Activated gamma-delta T cell treated with anti-CD3 and anti-CD28 coated beads, Interleukin-2, amount 50 U/mL, for 16 hours (primary cell): ENCODE measurements around the gene ODAD3.
A peak's percentile ranks its signal among the peaks of the same experiment; 100 is the strongest.
"Not testable (repeated sequence)": the region's sequence is repeated elsewhere in the genome, so short reads cannot be mapped to it uniquely, and the experiment has no call there.

Experiments
- DNase-seq: peaks from one replicate; pipeline ENCODE4 v3.0.0-alpha.2; 2020; ENCODE audit warnings: low read depth

The ODAD3 gene

DNA sequence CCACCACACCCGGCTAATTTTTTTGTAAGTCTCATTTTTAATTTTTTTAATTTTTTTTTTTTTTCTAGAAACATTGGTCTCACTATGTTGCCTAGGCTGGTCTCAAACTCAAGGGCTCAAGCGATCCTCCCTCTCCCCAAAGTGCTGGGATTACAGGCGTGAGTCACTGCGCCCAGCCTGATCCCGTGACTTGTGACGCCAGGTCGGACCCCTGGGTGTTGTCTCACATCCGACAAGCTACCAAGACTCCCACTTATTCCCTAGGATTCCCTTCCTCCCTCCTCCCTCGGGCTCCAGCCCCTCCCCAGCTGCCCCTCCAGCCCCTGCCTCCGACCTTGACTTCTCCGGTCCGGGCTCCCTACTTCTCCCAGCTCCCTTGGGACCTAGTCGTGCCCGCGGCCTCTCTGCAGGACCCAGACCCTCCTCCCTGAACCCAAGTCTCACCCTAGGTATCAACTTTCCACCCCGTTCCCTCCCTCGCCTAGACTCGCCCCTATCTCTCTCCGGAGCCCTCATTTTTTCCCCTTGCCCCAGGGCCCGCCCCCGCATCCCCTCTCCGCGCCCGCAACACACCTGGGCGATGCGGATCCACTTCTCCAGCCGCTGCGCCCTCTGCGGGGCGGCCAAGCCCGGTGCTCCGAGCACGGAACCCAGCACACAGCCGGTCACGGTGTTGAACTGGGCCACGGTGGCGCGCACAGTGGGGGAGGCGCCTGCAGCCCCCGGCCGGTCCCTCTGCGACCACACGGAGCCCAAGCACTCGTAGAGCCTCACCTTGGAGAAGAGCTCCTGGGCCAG, 28.9 kb downstream of the ODAD3 start:
- no peak for DNase-seq

DNA sequence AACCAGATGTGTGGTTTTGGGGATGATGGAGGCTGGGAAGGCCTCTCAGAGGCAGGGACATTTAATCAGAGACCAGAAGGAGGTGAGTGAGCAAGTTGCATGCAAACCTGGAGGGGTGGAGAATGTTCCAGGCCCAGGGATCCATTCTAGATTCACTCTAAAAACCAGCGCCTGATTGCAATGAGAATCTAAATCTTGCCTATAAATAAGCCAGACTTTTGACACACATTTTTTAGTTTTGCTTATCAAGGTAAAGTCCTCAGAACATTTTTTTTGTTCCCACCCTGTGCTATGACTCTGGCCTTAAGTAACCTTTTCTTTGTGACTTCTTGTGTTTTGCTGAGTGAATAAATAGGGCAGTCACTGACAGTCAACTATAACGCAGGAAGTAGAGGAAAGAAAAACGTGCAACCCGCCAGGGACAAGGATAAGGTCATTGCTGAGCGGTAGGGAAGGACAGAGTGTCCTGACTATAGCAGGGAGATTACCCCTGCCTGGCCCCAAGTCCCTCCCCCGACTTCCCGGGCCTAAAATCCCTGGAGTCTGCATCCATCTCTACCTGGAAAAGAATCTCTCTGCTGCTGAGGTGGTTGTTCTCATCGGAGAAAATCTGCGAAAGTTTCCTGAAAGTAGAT, 30.2 kb downstream of the ODAD3 start:
- DNase-seq = no peak

DNA sequence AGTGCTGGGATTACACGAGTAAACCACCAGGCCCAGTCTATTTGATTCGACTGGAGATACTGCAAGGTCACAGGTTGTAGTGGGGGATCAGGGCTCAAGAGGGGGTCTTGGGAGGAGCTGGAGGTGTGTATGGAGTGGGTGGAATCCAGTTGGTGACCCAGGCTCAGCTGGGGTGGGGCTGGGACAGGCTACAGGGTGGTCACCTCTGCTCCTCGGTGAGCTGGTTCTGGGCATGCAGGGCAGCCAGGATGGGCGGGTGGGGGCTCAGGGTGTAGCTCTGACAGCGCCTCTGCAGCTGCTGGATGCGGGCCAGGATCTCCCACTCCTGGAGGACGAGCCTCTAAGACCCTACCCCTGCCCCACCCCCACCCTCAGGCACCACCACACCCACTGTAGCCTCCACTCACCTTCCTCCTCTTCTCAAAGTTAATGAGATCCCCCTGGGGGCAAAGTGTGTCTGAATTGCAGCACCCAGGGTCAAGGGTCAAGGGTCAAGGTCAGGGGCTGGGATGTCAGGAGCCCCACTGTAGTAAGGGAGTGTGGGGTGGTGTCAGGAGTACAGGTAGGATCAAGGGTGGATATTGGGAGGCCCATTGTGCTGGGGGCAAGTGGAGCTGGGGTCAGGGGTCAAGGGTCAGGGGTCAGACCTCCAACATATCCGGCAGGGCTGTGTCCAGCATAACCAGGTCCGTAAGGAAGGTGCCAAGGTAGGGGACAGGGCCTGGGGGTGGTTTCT, 32.9 kb downstream of the ODAD3 start:
- no peak for DNase-seq

DNA sequence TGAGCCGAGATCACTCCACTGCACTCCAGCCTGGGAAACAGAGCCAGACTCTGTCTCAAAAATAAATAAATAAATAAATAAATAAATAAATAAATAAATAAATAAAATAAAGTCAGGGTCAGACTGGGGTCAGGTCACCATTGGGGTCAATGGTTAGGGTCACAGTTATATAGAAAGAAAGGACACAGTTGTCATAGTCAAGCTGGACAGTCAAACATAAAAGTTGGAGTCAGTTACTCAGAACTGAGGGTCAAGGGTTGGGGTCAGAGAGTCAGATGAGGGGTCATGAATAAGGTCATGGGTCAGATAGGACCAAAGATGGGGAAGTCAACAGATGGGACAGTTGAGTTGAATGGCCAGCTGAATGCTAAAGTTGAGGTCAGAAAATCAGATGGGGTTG, 34.1 kb downstream of the ODAD3 start:
- DNase-seq = no peak

DNA sequence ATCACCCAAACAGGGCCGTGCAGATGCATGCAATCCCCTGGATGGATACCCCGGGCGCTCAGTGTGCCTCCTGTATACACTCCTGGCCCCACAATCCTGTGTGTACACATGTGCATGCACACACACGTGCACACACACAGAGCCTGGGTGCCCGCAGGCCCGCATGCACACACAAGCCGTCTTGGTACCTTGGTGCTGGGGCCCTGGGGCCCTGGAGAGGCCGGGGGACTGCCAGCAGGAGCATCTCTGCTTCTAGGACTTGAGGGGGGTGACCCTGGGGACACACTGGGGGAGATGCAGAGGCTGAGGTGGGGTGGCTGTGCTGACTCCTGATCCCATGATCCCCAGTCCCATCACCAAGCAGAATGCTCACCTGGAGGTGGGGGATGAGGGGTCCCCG, 35.3 kb downstream of the ODAD3 start:
- DNase-seq = no peak

DNA sequence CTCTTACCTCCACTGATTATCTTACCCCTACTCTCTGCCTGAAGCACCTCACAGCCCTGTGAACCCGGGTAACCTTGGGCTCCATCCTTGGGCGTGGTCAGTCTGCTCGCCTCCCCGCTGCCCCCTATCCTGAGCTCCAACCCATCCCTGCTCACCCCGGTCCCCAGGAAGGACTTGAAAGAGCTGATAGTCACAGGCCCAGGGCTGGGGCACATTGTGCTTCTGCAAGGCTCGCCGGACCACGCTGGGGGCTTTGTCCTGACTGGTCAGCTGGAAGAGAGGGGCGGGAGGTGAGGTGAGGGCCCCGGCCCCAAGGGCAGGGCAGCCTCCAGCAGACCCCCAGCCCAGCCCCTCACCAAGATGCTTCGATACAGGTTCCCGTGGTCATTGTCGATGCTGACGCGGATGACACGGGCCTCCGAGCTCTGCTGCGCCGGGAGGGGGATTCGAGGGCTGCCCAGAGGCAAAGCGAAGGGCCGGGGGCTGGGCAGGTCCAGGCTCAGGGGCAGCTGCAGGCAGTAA, 37.8 kb downstream of the ODAD3 start:
- no peak for DNase-seq

DNA sequence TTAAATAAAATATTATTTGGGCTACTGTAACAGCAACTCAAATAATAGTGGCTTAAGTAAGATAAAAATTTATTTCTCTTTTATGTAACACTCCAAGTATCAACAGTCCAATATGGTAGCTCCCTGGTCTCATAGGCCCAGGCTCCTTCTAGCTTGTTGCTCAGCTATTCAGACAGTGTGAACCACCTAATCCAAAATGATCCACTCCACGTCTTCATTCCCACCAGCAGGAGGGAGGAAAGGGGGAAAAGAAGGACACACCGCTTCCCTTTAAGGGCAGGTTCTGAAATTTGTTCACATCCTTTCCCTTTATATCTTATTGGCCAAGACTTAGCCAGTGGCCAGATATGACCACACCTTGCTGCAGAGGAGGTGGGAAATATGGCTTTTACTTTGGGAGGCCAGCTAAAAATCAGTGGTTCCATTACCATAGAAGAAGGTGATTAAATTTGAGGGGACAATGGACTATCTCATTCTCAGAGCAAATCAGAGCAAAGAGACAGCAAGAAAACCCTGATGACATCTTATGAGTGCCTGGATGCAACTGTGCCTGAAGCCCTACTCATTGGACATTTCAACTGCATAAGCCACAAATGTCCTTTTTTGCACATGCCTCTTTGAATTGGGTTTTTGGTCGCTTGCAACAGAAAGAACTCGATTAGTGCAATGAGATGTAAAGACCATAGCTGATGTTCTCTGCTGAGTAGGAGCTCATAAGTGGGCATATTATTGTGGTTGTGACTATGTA, 43.8 kb downstream of the ODAD3 start:
- no peak for DNase-seq

DNA sequence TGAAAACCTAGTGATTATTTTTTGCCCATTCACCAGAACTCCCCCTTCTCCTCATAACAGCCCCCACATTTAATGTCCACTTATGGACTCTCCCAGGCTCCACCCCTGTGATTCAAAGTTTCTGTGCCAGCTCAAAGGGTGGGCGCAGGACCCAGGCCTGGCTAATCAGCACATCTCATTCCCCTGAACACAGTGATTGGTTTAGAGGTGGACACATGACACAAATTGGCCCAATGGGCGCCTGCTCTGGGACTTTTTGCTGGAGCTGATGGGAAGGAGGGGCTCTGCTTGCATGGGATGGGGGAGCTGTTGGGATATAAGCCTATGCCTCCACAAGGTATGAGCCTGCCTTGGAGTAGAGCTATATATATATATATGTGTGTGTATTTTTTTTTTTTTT, 44.6 kb downstream of the ODAD3 start:
- DNase-seq = no peak

DNA sequence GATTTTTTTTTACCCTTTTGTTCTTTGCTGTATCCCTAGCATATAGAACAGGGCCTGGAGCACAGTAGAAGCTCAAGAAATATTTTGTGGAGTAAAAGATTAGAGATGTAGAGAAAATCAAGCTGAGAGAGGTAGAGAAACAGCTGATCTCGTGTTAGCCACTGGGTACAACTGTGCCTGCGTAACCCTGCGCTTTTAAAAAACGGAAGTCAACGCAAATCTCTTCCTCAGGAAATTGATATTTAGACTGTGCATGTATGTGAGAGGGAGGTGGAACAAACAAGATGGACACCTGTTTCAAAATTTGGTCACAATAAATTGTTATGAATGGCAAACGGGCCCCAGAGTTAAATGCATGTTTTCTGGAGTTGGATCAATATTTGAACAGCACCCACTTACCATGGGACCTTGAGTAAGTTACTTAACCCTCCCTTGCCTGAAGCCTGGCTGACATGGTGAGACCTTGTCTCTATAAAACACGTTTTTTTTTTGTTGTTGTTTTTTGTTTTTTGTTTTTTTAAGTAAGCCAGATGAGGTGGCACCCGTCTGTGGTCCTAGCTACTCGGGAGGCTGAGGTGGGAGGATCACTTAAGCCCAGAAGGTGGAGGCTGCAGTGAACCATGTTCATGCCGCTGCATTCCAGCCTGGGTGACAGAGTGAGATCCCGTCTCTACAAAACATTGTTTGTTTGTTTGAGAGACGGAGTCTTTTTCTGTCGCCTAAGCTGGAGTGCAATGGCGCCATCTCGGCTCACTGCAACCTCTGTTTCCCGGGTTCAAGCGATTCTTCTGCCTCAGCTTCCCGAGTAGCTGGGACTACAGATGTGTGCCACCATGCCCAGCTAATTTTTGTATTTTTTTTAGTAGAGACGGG, 47.5 kb downstream of the ODAD3 start:
- no peak for DNase-seq

DNA sequence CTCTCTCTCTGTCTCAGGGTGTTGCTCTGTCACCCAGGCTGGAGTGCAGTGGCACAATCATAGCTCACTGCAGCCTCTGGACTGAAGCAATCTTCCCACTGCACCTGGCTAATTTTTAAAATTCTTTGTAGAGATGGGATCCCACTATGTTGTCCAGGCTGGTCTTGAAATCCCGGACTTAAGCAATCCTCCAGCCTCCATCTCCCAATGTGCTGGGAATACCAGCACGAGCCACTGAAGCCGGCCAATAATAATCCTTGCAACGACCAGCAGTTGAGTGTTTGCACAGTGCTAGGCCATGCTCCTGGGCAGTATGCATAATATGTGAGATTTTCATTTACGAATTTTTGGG, 50.2 kb downstream of the ODAD3 start:
- no peak for DNase-seq

DNA sequence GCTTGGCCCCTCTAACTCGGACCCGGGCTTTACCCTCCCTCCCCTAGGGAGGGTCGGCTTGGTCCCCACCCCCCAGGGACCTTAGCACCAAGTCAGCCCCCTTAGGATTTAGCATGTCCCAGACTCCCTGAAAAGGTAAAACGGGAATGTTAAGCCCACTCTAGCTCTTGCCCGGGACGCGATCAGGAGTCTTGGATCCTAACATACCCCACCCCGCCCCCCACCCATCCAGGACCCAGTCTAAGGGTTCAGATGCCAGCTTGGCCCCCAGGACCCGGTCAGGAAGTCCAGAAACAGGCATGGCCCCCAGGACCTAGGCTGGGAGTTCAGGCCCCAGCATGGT, 51.2 kb downstream of the ODAD3 start:
- DNase-seq = no peak

DNA sequence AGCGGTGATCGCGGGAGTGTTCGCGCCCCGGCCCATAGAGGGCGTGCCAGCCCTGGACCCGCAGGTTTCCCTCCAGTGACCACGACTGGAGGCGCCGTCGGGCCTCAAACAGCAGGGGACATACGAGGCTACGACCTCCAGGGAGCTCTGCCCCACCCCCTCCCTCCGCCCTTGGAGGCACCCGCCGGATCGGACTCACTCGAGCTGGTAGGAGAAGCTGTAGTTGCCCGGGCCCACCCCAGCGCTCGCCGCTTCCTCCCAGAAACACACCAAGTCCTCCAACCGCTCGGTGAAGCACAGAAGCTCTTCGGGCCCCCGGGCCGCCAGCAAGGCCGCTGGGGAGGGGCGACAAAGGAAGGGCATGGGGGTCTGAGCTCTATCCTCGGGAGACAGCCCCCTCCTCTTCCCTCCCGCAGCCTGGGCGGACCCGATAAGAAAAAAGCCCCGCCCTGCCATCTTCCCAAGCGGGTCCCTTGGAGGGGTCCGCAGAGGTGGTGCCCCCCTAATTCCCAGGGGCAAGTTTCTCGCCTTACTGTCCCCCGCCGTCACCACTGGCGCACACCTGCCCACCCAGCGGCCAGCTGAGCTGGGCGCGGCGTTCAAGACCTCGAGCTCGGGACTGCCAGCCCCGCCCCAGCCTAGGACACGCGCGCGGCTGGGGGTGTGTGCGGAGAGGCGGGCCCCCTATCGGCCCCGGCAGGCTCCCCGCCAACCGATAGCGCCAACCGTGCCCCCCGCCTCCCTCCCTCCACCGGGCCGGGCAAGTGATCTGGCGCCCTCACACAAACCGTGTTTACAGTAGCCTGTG, 51.8 kb downstream of the ODAD3 start:
- DNase-seq = no peak

DNA sequence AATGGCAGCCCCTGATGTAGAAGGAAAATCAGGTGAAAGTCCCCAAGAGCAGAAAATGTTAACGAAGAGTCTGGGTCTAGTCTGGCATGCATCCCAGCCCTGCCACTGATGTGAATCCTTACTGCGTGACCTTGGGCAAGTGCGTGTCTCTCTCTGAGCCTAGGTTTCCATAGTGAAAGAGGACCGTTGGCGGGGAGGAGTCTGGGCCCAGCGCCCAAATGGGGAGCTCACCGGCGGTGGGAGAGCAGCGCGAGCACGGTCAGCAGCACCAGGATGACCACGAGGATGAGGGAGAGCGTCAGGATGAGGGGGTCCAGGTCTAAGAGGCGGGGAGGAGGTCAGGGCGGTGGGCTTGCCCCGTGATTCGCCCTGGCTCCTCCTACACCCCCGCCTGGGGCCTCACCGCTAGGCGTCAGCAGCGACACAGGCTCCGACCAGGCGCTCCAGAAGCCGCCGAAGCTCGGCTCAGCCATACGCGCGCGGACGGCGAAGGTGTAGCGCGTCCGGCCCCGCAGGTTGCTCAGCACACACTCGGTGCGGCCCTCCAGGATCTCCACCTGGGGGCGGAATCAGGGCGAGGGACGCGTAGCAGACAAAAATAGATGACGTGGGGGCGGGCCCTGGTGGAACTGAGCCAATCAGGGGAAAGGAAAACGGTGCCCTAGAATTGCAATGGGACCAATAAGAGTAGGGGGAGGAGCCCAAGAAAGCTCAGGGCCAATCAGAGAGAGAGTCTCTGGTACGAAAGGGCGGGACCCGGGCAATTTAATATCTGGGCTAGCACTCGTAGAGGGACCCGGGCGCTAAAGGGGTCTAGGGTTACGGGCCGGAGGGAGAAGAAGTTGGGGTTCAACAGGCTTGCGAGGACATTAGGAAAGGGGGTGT, 54.0 kb downstream of the ODAD3 start:
- peak; percentile 93 for DNase-seq

DNA sequence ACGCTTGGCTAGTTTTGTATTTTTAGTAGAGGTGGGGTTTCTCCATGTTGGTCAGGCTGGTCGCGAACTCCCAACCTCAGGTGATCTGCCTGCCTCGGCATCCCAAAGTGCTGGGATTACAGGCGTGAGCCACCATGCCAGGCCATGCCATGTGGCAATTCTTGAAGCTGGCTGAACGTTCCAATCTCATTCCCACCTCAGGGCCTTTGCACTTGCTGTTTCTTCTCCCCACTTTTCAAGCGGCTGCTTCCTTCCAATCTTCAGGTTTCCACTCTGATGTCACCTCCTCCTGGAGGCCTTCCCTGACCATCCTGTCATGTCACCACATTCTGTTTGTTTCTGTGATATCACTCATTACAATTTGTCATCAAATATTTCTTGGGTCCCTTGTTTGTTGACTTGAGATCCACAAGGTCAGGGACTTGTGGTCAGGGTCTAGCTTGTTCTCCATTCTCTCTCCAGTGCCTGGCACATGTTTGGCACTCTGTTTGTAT, 55.0 kb downstream of the ODAD3 start:
- no peak for DNase-seq

DNA sequence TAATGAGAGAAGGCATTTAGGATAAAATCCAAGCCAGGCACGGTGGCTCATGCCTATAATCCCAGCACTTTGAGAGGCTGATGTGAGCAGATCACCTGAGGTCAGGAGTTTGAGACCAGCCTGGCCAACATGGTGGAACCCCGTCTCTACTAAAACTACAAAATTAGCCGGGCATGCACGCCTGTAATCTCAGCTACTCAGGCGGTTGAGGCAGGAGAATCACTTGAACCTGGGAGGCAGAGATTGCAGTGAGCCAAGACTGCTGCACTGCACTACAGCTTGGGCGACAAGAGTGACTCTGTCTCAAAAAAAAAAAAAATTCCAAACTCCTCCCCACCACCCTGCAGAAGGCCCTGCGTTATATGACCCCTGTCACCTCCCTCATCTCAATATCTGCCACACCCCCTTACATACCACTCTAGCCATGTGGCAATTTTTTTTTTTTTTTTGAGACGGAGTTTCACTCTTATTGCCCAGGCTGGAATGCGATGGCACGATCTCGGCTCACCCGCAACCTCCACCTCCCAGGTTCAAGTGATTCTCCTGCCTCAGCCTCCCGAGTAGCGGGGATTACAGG, 55.6 kb downstream of the ODAD3 start:
- not testable (repeated sequence) for DNase-seq

DNA sequence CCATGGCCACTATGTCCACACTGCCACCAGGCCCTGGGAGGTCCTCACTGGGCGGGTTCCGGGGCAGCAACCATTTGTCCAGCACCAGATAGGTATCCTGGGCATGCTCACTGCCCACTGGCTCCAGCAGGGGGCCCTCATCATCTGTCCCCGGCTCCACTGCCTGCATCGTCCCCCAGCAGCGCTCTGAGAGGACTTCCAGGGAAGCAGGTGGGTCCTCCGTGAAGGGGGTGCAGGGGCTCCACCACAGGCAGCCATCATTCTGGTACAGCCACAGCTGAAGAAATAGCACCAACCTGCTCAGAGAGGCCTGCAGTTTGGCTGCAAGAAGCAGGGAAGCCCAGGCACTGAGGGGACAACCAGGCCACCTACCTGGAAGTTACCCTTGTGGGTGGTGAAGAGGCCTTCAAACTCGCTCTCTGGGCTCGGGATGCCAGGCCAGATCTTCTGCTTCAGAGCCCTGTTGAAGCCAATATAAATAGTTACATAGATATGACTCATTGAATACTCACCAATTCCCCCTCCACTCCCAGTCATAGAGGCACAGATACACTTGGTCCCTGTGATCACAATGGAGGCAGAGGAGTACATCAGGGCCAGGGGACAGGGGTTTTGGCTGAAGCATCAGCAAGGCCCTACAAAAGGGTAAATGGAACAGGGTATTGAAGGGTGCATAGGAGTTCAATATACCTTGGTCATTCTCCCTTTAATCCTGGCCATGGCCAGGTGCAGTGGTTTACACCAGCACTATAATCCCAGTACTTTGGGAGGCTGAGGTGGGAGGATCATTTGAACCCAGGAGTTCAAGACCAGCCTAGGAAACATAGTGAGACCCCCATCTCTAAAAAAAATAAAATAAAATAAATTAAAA, 56.4 kb downstream of the ODAD3 start:
- DNase-seq = no peak

DNA sequence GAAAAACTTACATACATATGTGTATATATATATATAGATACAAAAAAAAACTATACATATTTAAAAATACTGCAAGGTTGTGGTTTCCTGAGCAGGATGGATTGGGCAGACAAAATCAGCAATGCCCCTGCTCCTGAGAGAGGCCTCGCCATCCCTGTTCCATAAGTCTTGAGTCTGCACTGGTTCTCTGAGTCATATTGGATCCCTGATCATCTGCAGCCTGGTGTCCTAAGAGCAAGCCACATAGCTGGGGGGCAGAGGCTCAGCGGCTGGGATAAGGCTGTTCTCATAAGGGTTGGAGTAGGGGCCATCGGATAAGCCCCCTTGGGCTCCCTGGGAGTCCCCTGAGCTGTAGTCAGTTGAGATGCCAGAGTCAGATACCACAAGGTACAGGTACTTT, 57.2 kb downstream of the ODAD3 start:
- DNase-seq = no peak

DNA sequence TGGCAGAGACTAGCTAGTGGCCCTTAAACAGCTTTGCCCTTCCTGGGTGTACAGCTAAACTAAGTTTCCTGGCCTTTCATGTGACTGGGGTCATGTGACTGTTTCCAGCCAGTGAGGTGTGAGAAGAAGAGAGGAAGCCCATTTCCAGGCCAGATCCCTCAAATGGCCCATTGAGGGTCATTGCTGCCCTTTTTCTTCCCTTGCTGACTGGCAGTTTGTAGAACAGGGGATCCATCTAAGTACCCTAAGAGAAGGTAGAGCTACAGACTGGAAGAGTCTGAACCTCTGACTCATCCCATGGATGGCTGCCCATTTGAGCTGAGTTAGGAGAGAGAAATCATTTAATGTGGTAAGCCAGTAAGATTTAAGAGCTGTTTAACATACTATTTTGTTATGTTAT, 57.7 kb downstream of the ODAD3 start:
- DNase-seq = no peak
